GM10266 (cell line): ENCODE results near the gene EPAS1.

Experiments
- DNase-seq: peaks from one replicate; pipeline ENCODE4 v3.0.0; 2012; ENCODE audit errors: extremely low spot score
- TF ChIP-seq, protein P1 (sequence below): IDR thresholded peaks from 2 replicates; pipeline ENCODE4 v1.5.1; 2012; ENCODE audit warnings: mild to moderate bottlenecking, low read depth; ENCODE audit not compliant: control insufficient read depth, insufficient read depth; ENCODE audit errors: missing control alignments

Gene EPAS1

DNA sequence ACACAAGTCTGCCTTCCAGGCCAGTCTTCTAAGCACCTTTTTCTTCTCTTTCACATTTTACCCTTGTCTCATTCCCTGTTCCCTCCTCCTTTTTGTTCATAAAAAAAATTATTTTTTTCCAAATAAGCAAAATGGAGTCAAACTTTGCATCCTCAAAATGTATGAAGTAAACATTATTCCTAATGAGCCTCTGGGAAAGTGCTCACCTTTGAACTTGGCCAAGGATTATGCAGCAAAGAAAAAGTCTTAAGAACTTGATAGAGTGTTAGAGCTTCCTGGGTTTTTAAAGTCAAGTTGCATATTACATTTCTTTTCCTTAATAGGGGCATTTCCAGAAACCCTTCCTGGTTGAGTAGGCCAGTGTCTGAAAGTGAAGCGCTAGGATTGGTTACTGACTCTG lies 31.6 kb downstream of the EPAS1 start:
- TF ChIP-seq, protein P1, sequence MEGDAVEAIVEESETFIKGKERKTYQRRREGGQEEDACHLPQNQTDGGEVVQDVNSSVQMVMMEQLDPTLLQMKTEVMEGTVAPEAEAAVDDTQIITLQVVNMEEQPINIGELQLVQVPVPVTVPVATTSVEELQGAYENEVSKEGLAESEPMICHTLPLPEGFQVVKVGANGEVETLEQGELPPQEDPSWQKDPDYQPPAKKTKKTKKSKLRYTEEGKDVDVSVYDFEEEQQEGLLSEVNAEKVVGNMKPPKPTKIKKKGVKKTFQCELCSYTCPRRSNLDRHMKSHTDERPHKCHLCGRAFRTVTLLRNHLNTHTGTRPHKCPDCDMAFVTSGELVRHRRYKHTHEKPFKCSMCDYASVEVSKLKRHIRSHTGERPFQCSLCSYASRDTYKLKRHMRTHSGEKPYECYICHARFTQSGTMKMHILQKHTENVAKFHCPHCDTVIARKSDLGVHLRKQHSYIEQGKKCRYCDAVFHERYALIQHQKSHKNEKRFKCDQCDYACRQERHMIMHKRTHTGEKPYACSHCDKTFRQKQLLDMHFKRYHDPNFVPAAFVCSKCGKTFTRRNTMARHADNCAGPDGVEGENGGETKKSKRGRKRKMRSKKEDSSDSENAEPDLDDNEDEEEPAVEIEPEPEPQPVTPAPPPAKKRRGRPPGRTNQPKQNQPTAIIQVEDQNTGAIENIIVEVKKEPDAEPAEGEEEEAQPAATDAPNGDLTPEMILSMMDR = no peak
- DNase-seq = no peak

- TF ChIP-seq, protein P1 = no peak
- DNase-seq = no peak
Measured at GRCh38 chr2:46329340-46329739, 32.1 kb downstream of the EPAS1 start.

DNA sequence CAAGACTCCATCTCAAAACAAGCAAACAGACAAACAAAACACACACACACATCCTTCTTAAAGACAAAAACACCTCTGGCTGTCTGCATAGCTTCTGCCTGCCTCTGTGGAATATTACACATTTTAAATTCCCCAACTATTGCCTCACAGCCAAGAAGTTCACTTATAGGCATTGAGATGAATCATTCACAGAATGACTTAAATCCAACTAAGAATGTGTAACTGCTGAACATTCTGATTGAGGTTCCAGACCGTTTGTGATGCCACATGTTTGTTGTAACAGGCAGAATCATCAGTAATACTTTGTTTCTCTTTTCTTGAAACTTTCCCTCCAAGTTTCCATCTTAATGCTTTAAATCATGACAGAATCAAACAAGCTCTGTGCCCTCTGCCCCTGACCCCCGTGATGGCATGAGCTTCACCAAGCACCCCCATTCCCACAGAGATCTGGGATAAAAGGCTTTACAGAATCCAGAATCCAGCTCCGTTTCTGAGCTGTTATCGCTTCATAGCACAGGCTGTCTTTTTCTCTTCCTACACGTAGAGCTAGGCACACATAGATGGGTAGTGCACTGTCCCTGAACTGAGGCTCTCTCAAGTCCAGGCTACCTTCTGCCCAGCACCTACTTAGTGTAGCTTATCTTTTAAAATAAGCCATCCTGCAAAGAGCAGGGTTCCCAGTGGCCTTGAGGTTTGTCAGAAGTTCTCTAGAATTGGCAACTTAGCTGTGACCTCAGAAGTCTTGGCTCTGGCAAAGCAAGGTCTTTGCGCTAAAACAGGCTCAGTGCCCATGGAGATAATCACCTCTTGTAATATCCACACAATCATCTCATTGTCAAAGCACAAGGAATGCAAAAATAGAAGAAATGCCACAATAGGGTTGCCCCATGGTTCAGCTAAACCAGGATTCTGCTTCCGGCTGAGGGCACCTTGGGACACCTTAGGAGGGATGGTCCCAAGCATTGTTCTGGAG lies 32.9 kb downstream of the EPAS1 start:
- TF ChIP-seq, protein P1 = no peak
- no peak for DNase-seq

- TF ChIP-seq, protein P1 = no peak
- DNase-seq = no peak
Measured at GRCh38 chr2:46331109-46331766, 34.0 kb downstream of the EPAS1 start.

DNA sequence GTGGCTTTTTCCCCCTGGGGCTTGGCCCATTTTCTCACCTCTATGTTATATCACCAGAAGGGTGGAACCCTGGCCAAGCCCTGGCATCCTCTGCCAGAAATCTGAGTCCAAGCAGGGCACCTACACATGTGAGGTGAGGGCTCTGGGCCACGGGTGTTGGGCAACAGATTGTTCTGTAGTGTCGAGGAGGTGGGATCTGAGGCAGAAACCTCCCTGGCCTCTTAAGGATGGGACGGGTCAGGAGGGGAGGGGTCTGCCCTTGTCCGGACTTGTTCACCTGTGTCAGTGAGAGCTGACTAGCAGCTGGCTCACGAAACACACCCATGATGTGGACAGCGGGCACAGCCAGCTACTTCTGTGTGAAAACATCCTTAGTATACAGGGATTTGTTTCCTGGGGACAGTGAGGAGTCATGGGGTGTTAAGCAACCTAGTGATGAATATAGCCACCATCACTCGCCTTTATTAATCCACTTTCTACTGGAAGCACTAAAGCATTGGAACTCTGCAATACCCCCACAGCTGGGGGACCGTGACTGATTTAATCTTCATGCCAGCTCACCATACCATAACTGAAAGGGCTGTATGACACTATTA lies 35.6 kb downstream of the EPAS1 start:
- TF ChIP-seq, protein P1 = no peak
- no peak for DNase-seq

DNA sequence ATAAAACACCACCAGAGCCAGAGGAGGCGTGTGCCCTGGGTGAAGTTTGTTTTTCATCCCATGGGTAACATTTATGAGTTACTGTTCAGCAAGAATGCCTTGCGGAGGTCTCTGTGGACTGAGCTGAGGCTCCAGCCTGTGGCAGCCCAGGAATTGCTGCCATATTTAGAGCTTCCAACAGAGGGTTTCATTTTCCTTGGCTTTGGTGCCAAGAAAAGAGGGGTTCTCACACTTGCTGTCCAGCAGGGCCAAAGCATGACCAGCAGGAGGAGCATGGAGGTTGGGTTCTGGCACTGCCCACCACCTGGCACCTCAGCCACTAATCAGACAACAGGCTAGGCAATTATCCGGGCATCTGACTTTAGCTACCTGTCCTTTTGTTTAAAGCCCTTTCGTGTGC lies 36.7 kb downstream of the EPAS1 start:
- TF ChIP-seq, protein P1 = peak; percentile 14
- DNase-seq = no peak
